ENCODE results near the gene SBK3.

DNA sequence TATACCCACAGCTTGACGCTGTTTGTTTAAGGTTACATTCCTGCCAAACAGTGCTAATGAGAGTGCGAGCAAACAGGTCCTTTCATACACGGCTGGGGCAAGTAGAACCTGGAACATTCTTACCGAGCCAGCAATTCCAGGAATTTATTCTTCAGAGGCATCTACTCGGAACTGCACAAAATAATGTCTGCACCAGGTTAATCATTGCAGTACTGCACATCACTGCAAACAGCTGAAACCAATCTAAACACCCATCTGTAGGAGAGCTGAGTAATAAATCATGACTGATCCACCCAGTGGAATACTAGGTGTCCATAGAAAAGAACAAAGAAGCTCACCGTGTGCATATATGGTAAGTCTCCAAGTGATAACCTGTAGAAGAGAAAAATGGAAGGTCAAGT lies 36.5 kb upstream of the SBK3 start:
- TF ChIP-seq, protein P1, sequence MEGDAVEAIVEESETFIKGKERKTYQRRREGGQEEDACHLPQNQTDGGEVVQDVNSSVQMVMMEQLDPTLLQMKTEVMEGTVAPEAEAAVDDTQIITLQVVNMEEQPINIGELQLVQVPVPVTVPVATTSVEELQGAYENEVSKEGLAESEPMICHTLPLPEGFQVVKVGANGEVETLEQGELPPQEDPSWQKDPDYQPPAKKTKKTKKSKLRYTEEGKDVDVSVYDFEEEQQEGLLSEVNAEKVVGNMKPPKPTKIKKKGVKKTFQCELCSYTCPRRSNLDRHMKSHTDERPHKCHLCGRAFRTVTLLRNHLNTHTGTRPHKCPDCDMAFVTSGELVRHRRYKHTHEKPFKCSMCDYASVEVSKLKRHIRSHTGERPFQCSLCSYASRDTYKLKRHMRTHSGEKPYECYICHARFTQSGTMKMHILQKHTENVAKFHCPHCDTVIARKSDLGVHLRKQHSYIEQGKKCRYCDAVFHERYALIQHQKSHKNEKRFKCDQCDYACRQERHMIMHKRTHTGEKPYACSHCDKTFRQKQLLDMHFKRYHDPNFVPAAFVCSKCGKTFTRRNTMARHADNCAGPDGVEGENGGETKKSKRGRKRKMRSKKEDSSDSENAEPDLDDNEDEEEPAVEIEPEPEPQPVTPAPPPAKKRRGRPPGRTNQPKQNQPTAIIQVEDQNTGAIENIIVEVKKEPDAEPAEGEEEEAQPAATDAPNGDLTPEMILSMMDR (IDR thresholded peaks at IDR 0.05): no peak
- TF ChIP-seq POLR2A (IDR thresholded peaks at IDR 0.05): no peak
- no peak for TF ChIP-seq POLR2AphosphoS5 (IDR thresholded peaks at IDR 0.05)

Data from upper lobe of left lung (tissue), 4 donors.